ENCODE measurements around the gene CCNK.

DNA sequence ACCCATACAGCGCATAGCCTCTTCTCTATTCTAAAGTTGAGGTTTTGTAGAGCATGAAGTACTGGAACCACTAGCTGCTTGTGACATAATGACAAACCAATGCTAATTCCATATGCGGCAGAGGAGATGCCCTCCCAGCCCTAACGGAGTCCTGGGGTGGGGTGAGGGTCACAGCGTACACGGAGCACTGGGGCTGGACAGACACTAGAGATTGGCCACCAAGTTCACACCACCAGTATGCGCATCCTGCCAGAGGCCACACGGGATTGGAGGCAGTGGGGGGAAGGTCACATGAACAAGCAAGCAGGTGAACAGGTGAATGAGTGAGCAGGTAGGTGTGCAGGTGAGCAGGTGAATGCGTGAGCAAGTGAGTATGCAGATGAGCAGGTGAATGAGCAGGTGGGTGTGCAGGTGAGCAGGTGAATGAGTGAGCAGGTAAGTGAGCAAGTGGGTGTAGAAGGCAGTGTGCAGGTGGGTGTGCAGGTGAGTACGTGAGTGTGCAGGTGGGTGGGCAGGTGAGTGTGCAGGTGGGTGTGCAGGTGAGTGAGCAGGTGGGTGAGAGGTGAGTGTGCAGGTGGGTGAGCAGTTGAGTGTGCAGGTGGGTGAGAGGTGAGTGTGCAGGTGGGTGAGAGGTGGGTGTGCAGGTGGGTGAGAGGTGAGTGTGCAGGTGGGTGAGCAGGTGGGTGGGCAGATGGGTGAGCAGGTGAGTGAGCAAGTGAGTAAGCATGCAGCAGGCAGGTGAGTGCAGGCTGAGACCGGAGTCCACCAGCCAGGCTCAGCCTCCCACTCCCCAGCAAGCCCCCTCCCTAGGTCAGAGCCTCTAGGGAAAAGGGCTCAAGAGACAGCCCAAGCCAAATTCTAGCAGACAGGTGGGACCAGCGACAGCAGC, 70.1 kb downstream of the CCNK start:
- TF ChIP-seq, protein P1, sequence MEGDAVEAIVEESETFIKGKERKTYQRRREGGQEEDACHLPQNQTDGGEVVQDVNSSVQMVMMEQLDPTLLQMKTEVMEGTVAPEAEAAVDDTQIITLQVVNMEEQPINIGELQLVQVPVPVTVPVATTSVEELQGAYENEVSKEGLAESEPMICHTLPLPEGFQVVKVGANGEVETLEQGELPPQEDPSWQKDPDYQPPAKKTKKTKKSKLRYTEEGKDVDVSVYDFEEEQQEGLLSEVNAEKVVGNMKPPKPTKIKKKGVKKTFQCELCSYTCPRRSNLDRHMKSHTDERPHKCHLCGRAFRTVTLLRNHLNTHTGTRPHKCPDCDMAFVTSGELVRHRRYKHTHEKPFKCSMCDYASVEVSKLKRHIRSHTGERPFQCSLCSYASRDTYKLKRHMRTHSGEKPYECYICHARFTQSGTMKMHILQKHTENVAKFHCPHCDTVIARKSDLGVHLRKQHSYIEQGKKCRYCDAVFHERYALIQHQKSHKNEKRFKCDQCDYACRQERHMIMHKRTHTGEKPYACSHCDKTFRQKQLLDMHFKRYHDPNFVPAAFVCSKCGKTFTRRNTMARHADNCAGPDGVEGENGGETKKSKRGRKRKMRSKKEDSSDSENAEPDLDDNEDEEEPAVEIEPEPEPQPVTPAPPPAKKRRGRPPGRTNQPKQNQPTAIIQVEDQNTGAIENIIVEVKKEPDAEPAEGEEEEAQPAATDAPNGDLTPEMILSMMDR (IDR thresholded peaks at IDR 0.05 in 4 of 5, conservative IDR thresholded peaks at IDR 0.05 in 1 of 5) = no peak
- TF ChIP-seq POLR2A (IDR thresholded peaks at IDR 0.05) = no peak
